Ecto neural progenitor cell (in vitro differentiated cells): ENCODE data around the gene BMS1.
"Not testable (repeated sequence)": the region's sequence is repeated elsewhere in the genome, so short reads cannot be mapped to it uniquely, and the experiment has no call there.

Source experiments
- DNase-seq: peaks from one replicate; pipeline ENCODE4 v3.0.0-alpha.2; 2018; ENCODE audit warnings: low spot score

BMS1 gene

DNA sequence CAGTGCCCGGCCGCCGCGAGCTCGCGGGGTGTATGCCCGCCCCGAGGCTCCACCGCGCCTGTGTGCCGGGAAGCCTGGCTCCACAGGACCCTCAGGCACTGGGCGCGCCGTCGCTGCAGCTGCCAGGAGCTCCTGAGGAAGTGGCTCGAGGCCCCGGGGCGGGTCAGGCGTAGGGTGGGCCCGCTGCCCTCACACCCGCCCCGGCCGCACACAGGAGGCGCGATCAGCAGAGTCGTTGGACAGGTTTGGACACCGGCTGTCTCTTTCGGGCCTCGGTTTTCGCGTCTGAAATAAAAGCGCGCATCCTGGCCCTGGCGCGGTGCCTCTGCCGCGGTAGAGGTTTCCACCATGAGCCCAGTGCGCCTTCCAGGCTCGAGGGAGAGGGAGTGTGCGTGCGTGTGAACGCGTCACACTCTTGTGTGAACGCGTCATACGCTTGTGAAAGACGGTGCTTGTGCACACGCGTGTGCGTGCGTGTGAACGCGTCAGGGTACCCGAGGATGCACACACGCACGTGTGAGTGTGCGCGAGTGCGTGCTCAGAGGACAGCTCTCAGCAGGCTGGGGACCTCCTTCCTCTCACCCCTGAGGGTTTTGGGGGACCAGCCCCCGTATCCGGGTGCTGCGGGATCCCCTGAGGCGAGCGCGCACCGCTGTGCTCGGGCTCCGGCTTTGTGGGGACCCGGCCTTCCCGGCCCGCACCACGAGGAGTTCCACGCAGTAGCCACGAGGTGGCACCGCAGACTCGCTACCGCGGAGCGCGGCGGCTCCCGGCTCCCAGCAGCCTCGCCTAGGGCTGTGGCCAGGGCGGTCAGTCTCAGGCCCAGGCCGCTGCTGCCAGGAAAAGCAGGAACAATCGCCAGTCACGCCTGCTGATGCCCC, 83.8 kb downstream of the BMS1 start:
- DNase-seq: peak; percentile 91

GRCh38 chr10:42867571-42867970, 85.0 kb downstream of the BMS1 start:
- DNase-seq: no peak

- no peak for DNase-seq
Measured at GRCh38 chr10:42868530-42868929, 85.9 kb downstream of the BMS1 start.

DNA sequence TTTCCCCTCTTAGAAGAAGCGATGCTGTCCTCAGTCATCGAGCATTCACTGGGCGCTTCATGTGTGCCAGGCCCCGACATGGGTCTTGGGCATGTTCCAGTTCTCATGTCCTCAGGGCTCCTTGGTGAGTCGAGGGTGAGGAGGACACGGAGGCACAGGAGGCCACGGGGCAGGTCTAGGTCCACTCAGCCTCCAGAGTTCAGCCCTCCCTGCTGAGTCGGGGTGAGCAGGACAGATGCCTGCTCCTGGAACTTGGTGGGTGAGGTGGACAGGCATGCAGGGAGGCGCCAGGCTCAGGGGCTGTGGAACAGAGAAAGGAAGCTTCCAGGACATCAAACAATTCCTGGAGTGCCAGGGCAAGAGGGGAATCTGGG, 87.4 kb downstream of the BMS1 start:
- no peak for DNase-seq

DNA sequence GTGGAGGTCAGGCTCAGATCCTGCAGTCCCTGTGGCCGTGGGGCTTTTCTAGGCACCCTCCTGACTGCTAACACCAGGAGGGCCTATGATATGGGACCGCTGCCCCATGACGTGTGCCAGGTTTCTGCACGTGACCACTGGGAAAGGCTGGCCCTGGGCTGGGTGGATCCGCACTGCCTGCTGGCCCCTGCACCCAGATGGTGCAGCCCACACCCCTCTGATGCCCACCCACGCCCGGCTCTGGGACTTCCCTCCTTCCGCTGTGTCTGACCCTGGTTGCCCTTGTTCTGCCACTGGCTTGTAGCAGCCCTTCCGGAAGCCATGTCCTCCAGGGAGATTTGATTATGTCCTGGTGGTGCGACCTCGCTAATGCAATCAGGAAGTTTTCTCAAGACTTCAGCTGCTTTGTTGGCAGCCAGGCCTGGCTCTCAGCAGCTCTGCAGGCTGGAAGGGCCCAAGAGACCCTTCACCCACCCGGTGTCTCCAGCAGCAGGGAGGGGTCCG, 88.6 kb downstream of the BMS1 start:
- DNase-seq: not testable (repeated sequence)

- DNase-seq: no peak
Measured at GRCh38 chr10:42871823-42872222, 89.2 kb downstream of the BMS1 start.

DNA sequence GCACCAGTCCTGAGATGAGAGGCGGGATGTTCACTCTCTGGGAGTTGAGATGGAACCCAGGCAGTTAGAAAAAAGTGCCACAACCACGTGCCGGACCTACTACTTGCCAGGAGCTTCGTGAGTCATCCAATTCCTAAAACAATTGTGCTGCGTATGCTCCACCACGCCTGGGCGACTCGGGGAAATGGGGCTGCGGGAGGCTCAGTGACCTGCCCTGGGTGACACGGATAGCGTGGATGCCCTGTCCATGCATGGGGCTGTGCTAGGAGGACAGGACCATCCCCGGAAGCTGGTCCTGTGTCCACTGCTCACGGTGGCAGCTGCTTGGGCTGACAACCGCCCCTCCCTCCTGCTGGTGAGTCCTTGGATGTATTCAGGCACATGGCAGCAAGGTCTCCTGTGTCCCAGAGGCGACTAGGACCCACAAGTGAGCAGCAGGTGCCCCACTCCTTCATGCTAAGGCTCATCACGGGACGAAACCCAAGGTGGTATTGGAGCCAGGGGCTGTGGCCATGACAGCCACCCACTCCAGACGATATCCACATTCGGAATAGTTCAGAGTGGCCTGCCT, 90.4 kb downstream of the BMS1 start:
- no peak for DNase-seq

DNA sequence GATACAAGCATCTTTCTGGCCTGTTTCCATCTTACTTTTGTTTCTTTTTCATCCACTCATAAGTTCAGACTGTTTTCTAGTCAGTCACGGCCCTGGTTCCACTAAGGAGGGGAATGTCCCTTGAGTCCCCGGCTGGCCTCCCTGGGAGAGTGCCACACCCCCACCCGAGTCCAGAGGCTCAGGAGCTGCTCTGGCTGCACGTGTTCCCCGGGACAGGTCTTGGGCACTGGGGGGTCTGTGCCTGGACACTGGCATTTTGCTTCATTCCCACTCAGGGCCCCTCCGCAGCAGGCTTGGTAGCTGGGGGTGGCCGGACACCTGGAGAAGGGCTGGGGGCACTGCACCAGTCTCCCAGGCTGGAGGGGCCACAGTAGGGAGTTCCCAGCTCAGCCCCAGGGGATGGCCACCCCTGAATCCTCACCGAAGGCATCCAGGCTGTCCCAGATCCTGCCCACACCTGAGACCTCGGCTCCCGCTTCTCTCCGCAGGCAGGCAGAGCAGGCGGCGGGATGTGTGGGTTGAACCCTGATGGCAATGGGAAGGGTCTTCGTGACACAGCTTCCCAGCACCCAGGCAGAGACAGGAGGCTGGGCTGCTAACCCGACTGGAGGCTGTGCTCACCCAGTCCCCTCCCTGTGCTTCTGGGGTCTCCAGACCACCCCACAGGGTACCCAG, 92.3 kb downstream of the BMS1 start:
- DNase-seq: no peak

DNA sequence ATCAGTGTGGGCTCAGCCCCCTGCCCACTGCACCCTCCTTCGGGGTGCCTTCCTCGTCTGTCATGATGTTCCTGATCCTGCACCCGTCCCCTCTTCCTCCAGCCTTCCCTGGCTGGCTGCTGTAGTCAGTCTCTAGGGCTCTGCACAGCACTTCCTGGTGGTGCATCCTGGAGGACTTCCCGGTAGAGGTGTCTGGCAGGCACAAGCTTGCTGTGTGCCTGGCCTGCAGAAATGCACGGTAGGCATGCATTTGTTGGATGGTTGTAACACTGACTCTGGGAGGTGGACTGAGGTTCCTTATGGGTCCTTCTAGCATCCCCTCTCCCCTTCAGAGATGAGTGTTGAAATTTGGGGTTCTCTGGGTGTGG, 92.8 kb downstream of the BMS1 start:
- no peak for DNase-seq

DNA sequence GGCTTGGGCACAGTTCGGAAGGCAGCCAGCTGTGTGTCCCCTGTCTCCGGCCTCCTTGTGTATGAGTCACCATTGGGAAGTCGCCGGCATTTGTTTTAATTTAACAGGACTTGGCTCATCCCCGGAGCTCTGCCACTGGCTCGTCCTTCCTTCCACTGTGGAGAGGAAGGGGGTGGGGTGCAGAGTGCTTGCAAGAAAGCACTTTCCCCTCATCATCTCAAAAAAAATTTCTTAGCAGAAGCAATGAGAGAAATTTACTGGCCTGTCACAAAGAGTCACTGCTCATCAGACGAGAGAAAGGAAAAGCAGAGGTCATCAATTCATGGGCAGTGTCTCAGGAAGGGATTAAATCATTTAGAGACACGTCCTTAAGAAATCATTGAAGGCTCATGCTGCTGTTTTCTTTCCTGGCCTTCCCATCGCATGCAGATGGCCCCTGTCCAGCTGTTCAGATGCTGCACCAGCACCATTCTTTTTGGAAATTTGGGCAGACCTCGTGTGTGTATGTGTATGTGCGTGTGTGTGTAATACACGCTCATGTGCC, 93.3 kb downstream of the BMS1 start:
- no peak for DNase-seq

- no peak for DNase-seq
Measured at GRCh38 chr10:42876476-42876875, 93.9 kb downstream of the BMS1 start.

DNA sequence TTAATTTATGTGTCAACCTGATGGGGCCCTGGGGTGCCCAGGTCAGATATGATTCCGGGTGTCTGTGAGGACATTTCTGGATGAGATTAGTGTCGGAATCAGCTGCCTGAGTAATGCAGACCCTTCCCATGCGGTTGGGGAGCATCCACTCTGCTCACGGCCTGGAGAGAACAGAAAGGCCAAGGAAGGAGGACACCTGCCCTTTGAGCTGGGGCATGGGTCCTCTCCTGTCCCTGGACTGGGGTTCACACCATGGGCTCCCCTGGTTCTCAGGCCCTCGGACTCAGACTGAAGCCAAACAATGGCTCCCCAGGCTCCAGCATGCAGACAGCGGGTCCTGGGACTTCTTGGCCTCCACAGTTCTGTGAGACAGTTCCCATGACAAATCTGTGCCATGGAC, 94.3 kb downstream of the BMS1 start:
- DNase-seq: no peak

- DNase-seq: no peak
Measured at GRCh38 chr10:42877496-42878030, 95.0 kb downstream of the BMS1 start.

- no peak for DNase-seq
Measured at GRCh38 chr10:42878134-42878820, 95.7 kb downstream of the BMS1 start.

GRCh38 chr10:42878821-42879195, 96.2 kb downstream of the BMS1 start:
- DNase-seq: no peak

DNA sequence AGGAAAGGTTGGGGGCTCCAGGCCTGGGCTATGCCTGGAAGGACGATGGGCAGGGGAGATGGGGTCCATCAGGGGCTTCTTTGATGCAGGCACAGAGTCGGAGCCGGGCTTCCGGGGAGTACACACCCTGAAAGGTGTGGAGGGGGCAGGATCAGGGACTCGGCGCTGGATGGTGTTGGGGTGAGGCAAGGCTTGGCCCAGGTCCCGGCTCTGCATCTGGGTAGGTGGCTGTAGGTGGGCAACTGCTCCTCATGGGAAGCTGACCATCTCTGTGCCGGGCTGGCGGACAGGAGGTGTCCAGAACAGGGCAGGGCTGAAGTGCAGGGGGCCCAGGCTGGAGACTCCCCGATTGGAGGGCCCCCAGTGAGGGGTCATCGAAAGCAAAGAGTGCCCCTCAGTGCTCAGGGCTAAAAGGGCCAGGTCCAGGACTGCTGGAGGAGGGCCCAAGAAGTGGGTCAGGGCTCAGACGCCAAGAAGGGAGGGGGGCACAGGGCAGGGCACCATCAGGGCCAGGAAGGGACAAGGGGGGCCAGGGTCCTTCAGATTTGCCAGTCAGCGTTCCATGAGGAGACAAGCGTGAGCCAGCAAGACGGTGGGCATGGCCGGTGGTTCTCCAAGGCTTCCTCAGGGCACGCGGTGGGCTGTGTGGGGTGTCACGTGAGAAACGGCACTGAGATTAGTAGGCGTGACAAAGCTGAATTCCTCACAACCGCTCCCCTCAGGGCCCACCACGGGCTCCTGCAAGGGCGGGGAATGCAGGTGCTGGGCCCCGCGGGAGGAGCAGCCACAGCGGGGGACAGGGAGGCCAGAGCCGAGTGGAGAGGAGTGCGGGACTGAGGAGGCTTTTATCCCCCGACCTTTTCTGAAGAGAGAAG, 97.0 kb downstream of the BMS1 start:
- no peak for DNase-seq

DNA sequence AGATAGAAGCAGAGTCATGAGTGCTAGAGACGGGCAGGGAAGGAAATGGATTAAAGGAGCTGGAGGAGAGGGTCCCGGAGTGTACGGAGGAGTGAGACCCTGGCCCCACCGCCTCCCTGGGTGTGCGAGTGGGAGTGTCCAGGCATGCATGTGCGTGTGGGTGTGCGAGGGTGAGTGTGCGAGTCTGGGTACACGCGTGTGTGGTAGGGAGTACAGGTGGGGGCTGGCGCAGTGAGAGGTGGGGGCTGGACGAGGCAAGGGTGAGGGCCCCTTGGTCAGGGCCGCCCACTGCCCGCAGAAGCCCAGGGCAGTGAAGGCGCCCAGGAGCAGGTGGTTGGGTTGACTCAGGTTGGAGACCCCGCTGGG, 97.6 kb downstream of the BMS1 start:
- DNase-seq: no peak

DNA sequence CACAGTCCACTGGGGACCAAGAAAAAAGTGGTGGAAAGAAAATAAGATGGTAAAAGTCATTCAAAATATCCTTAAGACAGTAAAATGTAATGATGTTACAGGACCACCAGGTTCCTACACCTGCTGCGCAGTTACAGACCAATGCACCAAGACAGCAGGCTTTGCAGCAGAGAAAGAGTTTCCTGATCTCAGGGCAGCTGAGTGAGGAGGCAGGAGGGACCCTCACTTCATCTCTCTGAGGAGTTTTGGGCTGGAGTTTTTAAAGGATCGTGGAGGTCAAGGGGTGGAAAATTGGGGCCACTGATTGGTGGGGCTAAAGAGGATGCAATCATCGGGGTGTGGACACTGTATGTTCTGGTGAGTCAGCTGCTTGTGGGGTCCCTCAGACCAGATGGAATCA, 100.0 kb downstream of the BMS1 start:
- DNase-seq: no peak
